Measurements from ENCODE around the gene GRIA2.

Gene GRIA2

GRCh38 chr4:157225096-157225495, 4.6 kb downstream of the GRIA2 start:
- H3K27ac ChIP-seq, result no peak overlapping the region
- H3K4me3 ChIP-seq (ENCODE audit: low read depth, low read length), result no peak overlapping the region
- no peak for TF ChIP-seq CTCF (IDR thresholded peaks at IDR 0.05)
- H3K4me2 ChIP-seq (ENCODE audit: low read length), result no peak overlapping the region
- H3K9ac ChIP-seq, result no peak overlapping the region
- H3K36me3 ChIP-seq (ENCODE audit: control insufficient read depth, insufficient read depth, low read length), result no peaks in the 10 kb centered on the region
- no peak overlapping the region for H2AFZ ChIP-seq
- H3K79me2 ChIP-seq, result no peaks in the 10 kb centered on the region
- no peaks in the 10 kb centered on the region for H3K27me3 ChIP-seq (ENCODE audit: control insufficient read depth, insufficient read depth, low read length)
- no peaks in the 10 kb centered on the region for H3K9me3 ChIP-seq (ENCODE audit: control insufficient read depth, low read length)
- H3K4me1 ChIP-seq, result no peaks in the 10 kb centered on the region

- TF ChIP-seq CTCF (IDR thresholded peaks at IDR 0.05), result no peak
- H3K4me1 ChIP-seq, result no peaks in the 10 kb centered on the region
- H3K27me3 ChIP-seq (ENCODE audit: control insufficient read depth, insufficient read depth, low read length), result no peaks in the 10 kb centered on the region
- H2AFZ ChIP-seq, result no peak overlapping the region
- no peak overlapping the region for H3K27ac ChIP-seq
- H3K9ac ChIP-seq, result no peak overlapping the region
- H3K36me3 ChIP-seq (ENCODE audit: control insufficient read depth, insufficient read depth, low read length), result no peaks in the 10 kb centered on the region
- no peaks in the 10 kb centered on the region for H3K79me2 ChIP-seq
- H3K9me3 ChIP-seq (ENCODE audit: control insufficient read depth, low read length), result no peaks in the 10 kb centered on the region
- no peak overlapping the region for H3K4me3 ChIP-seq (ENCODE audit: low read depth, low read length)
- H3K4me2 ChIP-seq (ENCODE audit: low read length), result no peak overlapping the region
These were observed 5.5 kb downstream of the GRIA2 start for GRCh38 chr4:157226035-157226434.

- Histone ChIP-seq H3K79me2 (no peaks in the 10 kb centered on the region), H2AFZ (no peak overlapping the region), H3K4me1 (no peaks in the 10 kb centered on the region), H3K9me3 (ENCODE audit: control insufficient read depth, low read length) (no peaks in the 10 kb centered on the region), H3K27ac (no peak overlapping the region), H3K9ac (no peak overlapping the region), H3K27me3 (ENCODE audit: control insufficient read depth, insufficient read depth, low read length) (no peaks in the 10 kb centered on the region), H3K4me2 (ENCODE audit: low read length) (no peak overlapping the region), H3K36me3 (ENCODE audit: control insufficient read depth, insufficient read depth, low read length) (no peaks in the 10 kb centered on the region), H3K4me3 (ENCODE audit: low read depth, low read length) (no peak overlapping the region)
- no peak for TF ChIP-seq CTCF (IDR thresholded peaks at IDR 0.05)
These were observed 6.1 kb downstream of the GRIA2 start for GRCh38 chr4:157226601-157227000.

- Histone ChIP-seq H2AFZ (no peak overlapping the region), H3K4me2 (ENCODE audit: low read length) (no peak overlapping the region), H3K27ac (no peak overlapping the region), H3K4me1 (no peaks in the 10 kb centered on the region), H3K27me3 (ENCODE audit: control insufficient read depth, insufficient read depth, low read length) (no peaks in the 10 kb centered on the region), H3K79me2 (no peaks in the 10 kb centered on the region), H3K4me3 (ENCODE audit: low read depth, low read length) (no peak overlapping the region), H3K9me3 (ENCODE audit: control insufficient read depth, low read length) (no peaks in the 10 kb centered on the region), H3K9ac (no peak overlapping the region), H3K36me3 (ENCODE audit: control insufficient read depth, insufficient read depth, low read length) (no peaks in the 10 kb centered on the region)
- TF ChIP-seq CTCF (IDR thresholded peaks at IDR 0.05), result no peak
These were observed 11.0 kb downstream of the GRIA2 start for GRCh38 chr4:157231525-157231924.

- Histone ChIP-seq H3K4me1 (no peaks in the 10 kb centered on the region), H3K79me2 (no peaks in the 10 kb centered on the region), H3K9me3 (ENCODE audit: control insufficient read depth, low read length) (no peaks in the 10 kb centered on the region), H3K4me2 (ENCODE audit: low read length) (no peak overlapping the region), H3K9ac (no peak overlapping the region), H3K36me3 (ENCODE audit: control insufficient read depth, insufficient read depth, low read length) (no peaks in the 10 kb centered on the region), H3K27me3 (ENCODE audit: control insufficient read depth, insufficient read depth, low read length) (no peaks in the 10 kb centered on the region), H2AFZ (no peak overlapping the region), H3K4me3 (ENCODE audit: low read depth, low read length) (no peak overlapping the region), H3K27ac (no peak overlapping the region)
- TF ChIP-seq CTCF (IDR thresholded peaks at IDR 0.05), result no peak
These were observed 22.3 kb downstream of the GRIA2 start for GRCh38 chr4:157242871-157243270.

Measured in parathyroid adenoma (tissue), 2 donors.